Fibroblast of pulmonary artery (primary cell): ENCODE results near the gene MFSD11.
A peak's percentile ranks its signal among the peaks of the same experiment; 100 is the strongest.
"Not testable (repeated sequence)": the region's sequence is repeated elsewhere in the genome, so short reads cannot be mapped to it uniquely, and the experiment has no call there.

Experiments used
- DNase-seq: peaks from one replicate; pipeline ENCODE4 v3.0.0-alpha.2; 2010; ENCODE audit warnings: low read depth
- H3K4me3 ChIP-seq: replicated peaks from 2 replicates; pipeline ENCODE4 v1.5.1; 2011; ENCODE audit warnings: low read depth, mild to moderate bottlenecking, control low read depth, low read length, moderate library complexity
- CTCF ChIP-seq: IDR thresholded peaks from 2 replicates; pipeline ENCODE4 v1.5.1; 2011; ENCODE audit warnings: mild to moderate bottlenecking, control low read depth, low read length, inconsistent platforms; ENCODE audit errors: missing control alignments

The MFSD11 gene

GRCh38 chr17:76696763-76697701 lies 40.9 kb upstream of the MFSD11 start:
- peak; percentile 81 for DNase-seq
- TF ChIP-seq CTCF: no peak
- H3K4me3 ChIP-seq: no peak overlapping the region

- peak; percentile 63 for DNase-seq
- no peak overlapping the region for H3K4me3 ChIP-seq
- TF ChIP-seq CTCF: no peak
Measured at GRCh38 chr17:76697702-76698465, 40.0 kb upstream of the MFSD11 start.

GRCh38 chr17:76698466-76698977 lies 39.4 kb upstream of the MFSD11 start:
- not testable (repeated sequence) for DNase-seq, H3K4me3 ChIP-seq

- DNase-seq: no peak
- H3K4me3 ChIP-seq: no peak overlapping the region
- TF ChIP-seq CTCF: no peak
Measured at GRCh38 chr17:76700270-76700616, 37.7 kb upstream of the MFSD11 start.

- DNase-seq: peak; percentile 88
- H3K4me3 ChIP-seq: peak overlapping the region; percentile 5
- TF ChIP-seq CTCF: no peak
Measured at GRCh38 chr17:76700617-76701470, 37.1 kb upstream of the MFSD11 start.

GRCh38 chr17:76701471-76701967 lies 36.4 kb upstream of the MFSD11 start:
- DNase-seq: no peak
- TF ChIP-seq CTCF: no peak
- H3K4me3 ChIP-seq: no peak overlapping the region
